ENCODE results near the gene GNAO1. TPM values are rescaled to one million over a fixed set of nuclear protein-coding genes. Genes with fewer than 3 reads are reported as not detected.

Gene GNAO1
- total and polyA plus RNA-seq, 2 of the 13 experiments (the other 11 are each of a cell fraction or from before 2014, with no cell fraction given), result not detected

- H3K27ac ChIP-seq (ENCODE audit: extremely low read length, insufficient read depth, low read length), result no peak overlapping the region
- H2AFZ ChIP-seq (ENCODE audit: low read length), result no peak overlapping the region
- DNase-seq (ENCODE audit: low spot score), result no peak
- H3K4me3 ChIP-seq (replicated peaks in 1 of 3; ENCODE audit: insufficient read depth in 1 of 3, low read depth in 2 of 3, low read length in 3 of 3), result no peak overlapping the region
- no TSS peak for BruUV-seq (replicated peaks)
- H3K9ac ChIP-seq (ENCODE audit: insufficient read depth, low read depth, low read length), result no peak overlapping the region
- CTCF ChIA-PET (ENCODE audit: low intra/inter-chr PET ratio, low total read pairs), result no interaction called here
- H3K27me3 ChIP-seq (ENCODE audit: control insufficient read depth in 1 of 2, insufficient read depth in 2 of 2, low read length in 2 of 2), result peaks cover 9 to 77% of the 10 kb centered on the region in 2 experiments
- intact Hi-C loops (cut with micrococcal nuclease; ENCODE audit: unreplicated experiment), result no loop called here
- no peaks in the 10 kb centered on the region for H3K4me1 ChIP-seq (ENCODE audit: insufficient read depth, low read length)
- ATAC-seq, result no peak
- H3K36me3 ChIP-seq (replicated peaks in 1 of 2; ENCODE audit: control insufficient read depth in 1 of 2, insufficient read depth in 2 of 2, low read length in 2 of 2), result no peaks in the 10 kb centered on the region
- TF ChIP-seq SNAPC2 (CRISPR knock-in tag; IDR thresholded peaks at IDR 0.05), result no peak
- no peak for TF ChIP-seq ZC3H13 (CRISPR knock-in tag; IDR thresholded peaks at IDR 0.05)
- TF ChIP-seq JUNB (CRISPR knock-in tag; IDR thresholded peaks at IDR 0.05; ENCODE audit: borderline replicate concordance), result no peak
- TF ChIP-seq MLLT10 (CRISPR knock-in tag; IDR thresholded peaks at IDR 0.05), result no peak
- H3K79me2 ChIP-seq (ENCODE audit: insufficient read depth, low read length), result no peaks in the 10 kb centered on the region
- POLR2A ChIA-PET, result no interaction called here
- H3K9me3 ChIP-seq (ENCODE audit: low read length), result no peaks in the 10 kb centered on the region
- in situ Hi-C loops (cut with HindIII; ENCODE audit: extremely low pct_ligation_motif_present, low pct_unique_long_range_greater_than_20kb), result no loop called here
- FAIRE-seq, result no peak
- 14% methylated on average over 14 of the region's 18 CpGs for WGBS (ENCODE audit: low lambda C conversion rate)
- H4K20me1 ChIP-seq (ENCODE audit: insufficient read depth, low read length), result no peaks in the 10 kb centered on the region
- no peak overlapping the region for H3K4me2 ChIP-seq (ENCODE audit: low read depth, low read length)
Measured at GRCh38 chr16:56327071-56327928, 136.0 kb downstream of the GNAO1 start.

DNA sequence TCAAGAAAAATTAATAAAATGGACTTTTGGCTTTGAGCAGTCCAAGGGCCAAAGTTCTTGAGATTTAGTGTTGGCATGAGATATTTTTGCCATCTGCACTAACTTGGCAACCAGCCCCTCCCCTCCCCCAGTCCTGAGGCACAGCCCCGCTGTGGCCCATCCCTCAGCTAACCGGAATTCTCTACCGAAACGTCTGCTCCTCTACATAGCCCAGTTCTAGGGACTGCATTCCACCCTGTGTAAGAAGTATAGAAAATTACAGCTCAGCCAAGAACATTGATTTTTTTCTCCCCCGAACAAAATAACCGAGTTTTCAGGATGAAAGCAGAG is 136.6 kb downstream of the GNAO1 start:
- CTCF ChIA-PET (ENCODE audit: low intra/inter-chr PET ratio, low total read pairs), result no interaction called here

More for the DNA sequence above, 136.6 kb downstream of the GNAO1 start:
- Histone ChIP-seq H3K4me2 (ENCODE audit: low read depth, low read length) (no peak overlapping the region), H3K27me3 (ENCODE audit: control insufficient read depth in 1 of 2, insufficient read depth in 2 of 2, low read length in 2 of 2) (peaks cover 9 to 71% of the 10 kb centered on the region in 2 experiments), H2AFZ (ENCODE audit: low read length) (no peak overlapping the region), H3K4me1 (ENCODE audit: insufficient read depth, low read length) (no peaks in the 10 kb centered on the region), H4K20me1 (ENCODE audit: insufficient read depth, low read length) (no peaks in the 10 kb centered on the region), H3K79me2 (ENCODE audit: insufficient read depth, low read length) (no peaks in the 10 kb centered on the region), H3K9ac (ENCODE audit: insufficient read depth, low read depth, low read length) (no peak overlapping the region), H3K36me3 (replicated peaks in 1 of 2; ENCODE audit: control insufficient read depth in 1 of 2, insufficient read depth in 2 of 2, low read length in 2 of 2) (no peaks in the 10 kb centered on the region), H3K27ac (ENCODE audit: extremely low read length, insufficient read depth, low read length) (no peak overlapping the region), H3K9me3 (ENCODE audit: low read length) (no peaks in the 10 kb centered on the region), H3K4me3 (replicated peaks in 1 of 3; ENCODE audit: insufficient read depth in 1 of 3, low read depth in 2 of 3, low read length in 3 of 3) (no peak overlapping the region)
- WGBS (ENCODE audit: low lambda C conversion rate), result 51% methylated on average over 6 of the region's 6 CpGs
- DNase-seq (ENCODE audit: low spot score), result no peak
- no peak for FAIRE-seq
- POLR2A ChIA-PET, result no interaction called here
- ATAC-seq, result no peak
- TF ChIP-seq ZSCAN29 (CRISPR knock-in tag; conservative IDR thresholded peaks at IDR 0.05), result no peak
- TF ChIP-seq POLR2AphosphoS2 (IDR thresholded peaks at IDR 0.05; ENCODE audit: low read depth, low read length), result no peak
- no peak for TF ChIP-seq BATF2 (CRISPR knock-in tag; IDR thresholded peaks at IDR 0.05)
- no peak for TF ChIP-seq AHR (CRISPR knock-in tag; IDR thresholded peaks at IDR 0.05)
- TF ChIP-seq MBD4 (IDR thresholded peaks at IDR 0.05; ENCODE audit: borderline replicate concordance, low read length), result no peak
- no peak for TF ChIP-seq CREB3 (CRISPR knock-in tag; IDR thresholded peaks at IDR 0.05)
- TF ChIP-seq ZNF772 (CRISPR knock-in tag; IDR thresholded peaks at IDR 0.05), result no peak
- TF ChIP-seq KLF11 (CRISPR knock-in tag; IDR thresholded peaks at IDR 0.05), result no peak
- no peak for TF ChIP-seq BCL6 (CRISPR knock-in tag; IDR thresholded peaks at IDR 0.05)
- TF ChIP-seq NRL (CRISPR knock-in tag; IDR thresholded peaks at IDR 0.05; ENCODE audit: borderline replicate concordance), result no peak
- intact Hi-C loops (cut with micrococcal nuclease; ENCODE audit: unreplicated experiment), result no loop called here
- BruUV-seq (replicated peaks), result no TSS peak
- in situ Hi-C loops (cut with HindIII; ENCODE audit: extremely low pct_ligation_motif_present, low pct_unique_long_range_greater_than_20kb), result no loop called here

Measured in HepG2 (cell line).